Measurements from ENCODE around the gene THADA. TPM values are rescaled to one million over a fixed set of nuclear protein-coding genes. Genes with fewer than 3 reads are reported as not detected.
A peak's percentile ranks its signal among the peaks of the same experiment; 100 is the strongest.
"Not testable (repeated sequence)": the region's sequence is repeated elsewhere in the genome, so short reads cannot be mapped to it uniquely, and the experiment has no call there.

Gene THADA
- total RNA-seq, 1 donor from 2014 or later = 22.8 TPM

DNA sequence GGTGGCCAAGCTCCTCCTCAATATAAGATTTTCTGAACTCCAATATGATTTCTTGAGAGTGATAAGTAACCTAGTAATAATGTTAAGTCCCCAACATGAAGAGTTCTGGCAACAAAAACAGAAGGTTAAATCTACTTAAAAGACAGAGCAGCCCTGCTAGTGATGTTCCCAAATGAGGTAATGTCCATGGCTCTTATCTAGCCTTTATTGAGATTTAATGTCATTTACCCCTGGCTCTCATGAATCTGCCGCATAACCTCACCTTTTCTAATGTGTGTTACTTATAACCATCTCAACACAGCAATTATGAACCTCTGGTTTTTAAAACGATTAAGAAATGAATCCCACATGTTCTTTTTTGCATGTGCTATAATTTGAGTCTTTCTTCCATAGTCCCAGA lies 201.9 kb downstream of the THADA start:
- no peak for DNase-seq (ENCODE audit: low read depth in 2 of 2)

DNA sequence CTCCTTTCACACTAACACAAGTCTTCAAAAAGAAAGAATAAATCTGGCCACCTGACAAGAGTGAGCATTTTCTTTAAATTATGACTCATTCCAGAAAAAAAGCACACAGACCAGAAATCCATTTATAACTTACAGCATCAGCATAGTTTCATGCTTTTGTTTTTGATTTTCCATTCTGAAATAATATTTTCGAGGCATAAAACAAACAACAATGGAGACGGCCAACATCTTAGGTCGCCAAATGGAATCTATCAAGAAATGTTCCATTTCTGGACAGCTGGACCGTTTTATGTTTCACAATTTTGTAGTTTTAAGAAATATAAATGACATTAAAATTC lies 204.0 kb downstream of the THADA start:
- peak in 1 of 2 donors; percentile 45 for DNase-seq (ENCODE audit: low read depth in 2 of 2)

- DNase-seq (ENCODE audit: low read depth in 2 of 2) = no peak
Measured at GRCh38 chr2:43391201-43391877, 204.5 kb downstream of the THADA start.

- DNase-seq (ENCODE audit: low read depth in 2 of 2) = no peak
Measured at GRCh38 chr2:43389581-43390466, 206.0 kb downstream of the THADA start.

- DNase-seq (ENCODE audit: low read depth in 2 of 2) = no peak
Measured at GRCh38 chr2:43388371-43388770, 207.5 kb downstream of the THADA start.

DNA sequence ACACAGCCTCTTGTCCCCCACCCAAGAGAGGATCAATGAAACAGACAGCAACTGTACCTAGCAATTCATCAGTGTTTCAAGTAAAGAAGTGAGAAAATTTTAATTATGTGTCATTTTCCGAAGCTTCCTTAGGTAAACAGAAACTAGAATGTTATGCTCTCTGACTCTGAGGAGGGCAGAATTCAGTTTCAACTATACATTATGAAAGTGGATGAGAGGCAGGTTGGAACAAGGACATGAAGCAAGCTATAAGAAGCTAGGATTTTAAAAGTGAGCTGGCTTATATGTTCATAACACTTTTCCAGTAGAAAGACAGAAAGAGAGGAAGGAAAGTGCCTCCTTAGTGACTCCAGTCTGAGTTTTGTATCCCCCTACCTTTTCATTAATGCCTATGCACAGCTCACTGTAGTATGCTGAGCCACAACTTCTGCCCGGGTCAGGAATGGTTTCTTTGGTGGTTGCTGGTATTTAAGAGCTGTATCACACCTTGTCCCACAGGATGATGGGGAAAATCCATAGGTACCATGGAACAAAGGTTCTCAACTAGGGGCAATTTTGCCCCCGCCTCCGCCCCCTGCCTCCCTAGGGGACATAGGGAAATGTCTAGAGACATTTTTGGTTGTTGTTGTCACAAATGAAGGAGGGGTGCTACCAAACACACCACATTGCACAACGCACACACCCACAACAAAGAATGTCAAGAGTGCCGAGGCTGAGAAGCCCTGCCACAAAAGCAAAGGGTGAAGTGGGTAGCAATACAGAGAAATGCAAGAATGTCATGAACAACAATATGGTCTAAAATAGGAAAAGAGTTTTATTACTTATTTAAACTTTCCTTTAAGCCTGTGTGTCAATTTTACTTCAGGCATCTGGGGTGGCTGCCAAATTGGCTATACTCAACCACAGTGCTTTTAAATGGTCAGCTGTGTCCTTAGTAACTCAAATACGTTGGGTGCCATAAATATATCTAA lies 208.5 kb downstream of the THADA start:
- DNase-seq (ENCODE audit: low read depth in 2 of 2) = peak in 1 of 2 donors; percentile 6

DNA sequence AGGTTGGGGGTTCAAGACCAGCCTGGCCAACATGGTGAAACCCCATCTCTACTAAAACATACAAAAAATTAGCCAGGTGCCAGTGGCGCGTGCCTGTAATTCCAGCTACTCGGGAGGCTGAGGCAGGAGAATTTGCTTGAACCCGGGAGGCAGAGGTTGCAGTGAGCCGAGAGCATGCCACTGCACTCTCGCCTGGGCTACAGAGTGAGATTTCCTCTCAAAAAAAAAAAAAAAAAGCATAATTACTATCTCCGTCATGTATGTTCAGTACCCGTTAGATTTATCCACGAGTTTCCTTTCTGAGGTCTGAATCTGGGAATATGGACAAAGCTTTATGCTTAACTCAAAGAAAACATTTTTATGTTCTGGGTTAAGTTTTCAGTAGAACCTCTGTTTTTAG lies 209.2 kb downstream of the THADA start:
- not testable (repeated sequence) for DNase-seq (ENCODE audit: low read depth in 2 of 2)

DNA sequence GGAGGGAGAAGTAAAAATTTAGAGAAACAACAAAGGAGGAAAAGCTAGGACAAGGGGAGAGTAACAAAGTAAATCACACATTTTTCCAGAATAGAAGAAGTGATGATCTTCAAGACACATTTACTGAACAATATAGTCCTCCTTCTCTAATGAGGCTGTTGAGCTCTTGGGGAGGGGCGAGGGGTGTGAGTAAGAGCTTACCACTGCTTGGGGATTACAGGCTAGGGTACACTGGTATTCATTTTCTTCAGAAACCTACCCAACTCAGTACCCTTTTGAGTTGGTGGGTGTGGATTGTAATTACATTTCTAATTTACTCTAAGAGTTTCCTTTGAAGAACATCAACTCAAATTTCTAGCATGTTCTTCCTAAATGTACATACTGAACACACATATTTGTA lies 211.7 kb downstream of the THADA start:
- no peak for DNase-seq (ENCODE audit: low read depth in 2 of 2)

DNA sequence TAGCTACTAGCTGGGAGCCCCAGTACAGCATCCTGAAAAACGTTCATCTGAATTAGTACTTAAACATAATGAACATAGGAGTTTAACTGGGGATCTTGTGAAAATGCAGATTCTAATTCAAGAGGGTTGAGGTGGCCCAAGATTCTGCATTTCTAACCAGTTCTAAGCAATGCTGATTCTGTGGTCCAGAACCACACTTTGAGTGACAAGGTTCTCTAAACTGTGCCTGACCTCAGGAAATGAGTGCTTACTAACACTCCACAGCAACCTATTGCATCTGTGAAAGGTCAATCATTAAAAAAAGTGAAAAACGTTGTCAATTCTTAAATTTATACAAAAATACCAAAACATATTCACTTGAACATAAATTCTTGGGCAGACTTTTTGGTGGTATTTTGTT lies 212.3 kb downstream of the THADA start:
- DNase-seq (ENCODE audit: low read depth in 2 of 2) = peak in 1 of 2 donors; percentile 32

DNA sequence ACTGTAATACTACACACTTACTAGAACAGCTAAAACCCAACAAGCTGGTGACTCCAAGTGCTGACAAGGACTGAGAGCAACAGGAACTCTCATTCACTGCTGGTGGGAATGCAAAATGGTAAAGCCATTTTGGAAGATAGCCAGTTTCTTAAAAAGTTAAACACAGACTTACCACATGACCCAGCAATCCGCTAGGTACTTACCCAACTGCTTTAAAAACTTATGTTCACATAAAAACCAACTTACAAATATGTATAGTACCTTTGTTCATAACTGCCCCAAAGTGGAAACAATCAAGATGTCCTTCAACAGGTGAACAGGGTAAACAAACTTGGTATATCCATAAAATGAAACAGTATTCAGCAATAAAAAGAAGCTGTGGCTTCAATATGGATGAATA lies 216.3 kb downstream of the THADA start:
- no peak for DNase-seq (ENCODE audit: low read depth in 2 of 2)

DNA sequence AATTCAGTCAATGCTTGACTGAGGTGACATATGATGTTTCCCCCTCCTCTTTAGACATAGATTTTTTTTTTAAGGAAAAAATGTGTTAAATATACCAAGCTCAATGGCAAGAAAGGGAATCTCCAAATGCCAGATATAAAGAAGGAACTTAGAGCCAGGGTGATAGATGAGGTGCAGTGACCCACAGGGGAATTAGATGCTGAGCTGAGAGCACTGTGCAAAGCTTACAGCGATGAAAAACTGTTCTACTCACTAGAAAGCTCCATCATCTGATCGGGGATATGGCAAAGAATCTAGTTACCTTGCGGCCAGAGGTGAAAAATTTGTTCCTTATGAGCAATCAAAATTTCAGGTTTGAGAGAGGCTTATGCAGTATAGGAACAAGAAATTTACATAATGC lies 218.5 kb downstream of the THADA start:
- DNase-seq (ENCODE audit: low read depth in 2 of 2) = no peak

GRCh38 chr2:43376523-43377198 lies 219.2 kb downstream of the THADA start:
- no peak for DNase-seq (ENCODE audit: low read depth in 2 of 2)

- no peak for DNase-seq (ENCODE audit: low read depth in 2 of 2)
Measured at GRCh38 chr2:43375746-43376522, 219.9 kb downstream of the THADA start.

GRCh38 chr2:43372416-43373081 lies 223.3 kb downstream of the THADA start:
- DNase-seq (ENCODE audit: low read depth in 2 of 2) = no peak

- peak; percentile 23 to 66 for DNase-seq (ENCODE audit: low read depth in 2 of 2)
Measured at GRCh38 chr2:43370705-43371104, 225.1 kb downstream of the THADA start.

GRCh38 chr2:43370146-43370545 lies 225.7 kb downstream of the THADA start:
- no peak for DNase-seq (ENCODE audit: low read depth in 2 of 2)

DNA sequence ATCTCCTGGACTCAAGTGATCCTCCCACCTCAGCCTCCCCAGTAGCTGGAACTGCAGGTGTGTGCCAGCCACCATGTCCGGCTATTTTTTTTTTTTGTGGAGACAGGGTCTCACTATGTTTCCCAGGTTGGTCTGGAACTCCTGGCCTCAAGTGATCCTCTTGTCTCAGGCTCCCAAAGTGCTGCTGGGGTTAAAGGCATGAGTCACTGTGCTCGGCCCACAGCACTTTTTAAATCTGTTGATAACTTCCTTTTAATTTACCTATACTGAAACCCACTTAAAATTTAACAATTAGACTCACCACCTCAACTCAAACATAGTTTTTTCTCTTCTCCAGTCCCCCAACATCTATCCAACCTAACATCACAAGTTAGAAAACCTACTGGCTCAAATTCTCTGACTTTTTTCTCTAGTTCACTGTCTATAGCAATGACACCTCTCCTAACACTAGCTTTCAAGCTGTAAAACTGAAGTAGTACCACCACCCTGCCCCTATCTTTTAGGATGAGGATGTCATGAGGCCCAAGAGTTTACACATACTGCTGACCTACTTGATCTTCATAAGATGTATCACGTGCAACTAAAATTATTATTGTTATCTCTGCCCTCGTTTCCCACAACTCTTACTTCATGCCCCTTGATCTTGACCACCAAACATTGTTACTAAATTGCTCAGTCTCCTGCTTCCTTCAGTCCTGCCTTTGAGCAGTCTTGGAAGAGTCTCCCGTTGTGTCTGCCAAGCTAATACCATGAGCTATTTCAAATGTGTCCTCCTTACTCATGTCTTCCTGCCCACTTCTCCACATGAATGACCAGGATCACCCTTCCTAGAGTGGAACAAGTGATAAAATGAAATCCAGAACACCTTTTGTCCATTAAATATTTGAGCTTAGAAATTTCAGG lies 227.1 kb downstream of the THADA start:
- DNase-seq (ENCODE audit: low read depth in 2 of 2) = peak in 1 of 2 donors; percentile 32

- no peak for DNase-seq (ENCODE audit: low read depth in 2 of 2)
Measured at GRCh38 chr2:43367012-43367782, 228.6 kb downstream of the THADA start.
